ENCODE results near the gene EVI5. TPM values are rescaled to one million over a fixed set of nuclear protein-coding genes. Genes with fewer than 3 reads are reported as not detected.
"Not testable (repeated sequence)": the region's sequence is repeated elsewhere in the genome, so short reads cannot be mapped to it uniquely, and the experiment has no call there.

EVI5 gene
- total RNA-seq, 4 donors from 2014 or later, result 48.7 to 70.7 (median 50.8) TPM

DNA sequence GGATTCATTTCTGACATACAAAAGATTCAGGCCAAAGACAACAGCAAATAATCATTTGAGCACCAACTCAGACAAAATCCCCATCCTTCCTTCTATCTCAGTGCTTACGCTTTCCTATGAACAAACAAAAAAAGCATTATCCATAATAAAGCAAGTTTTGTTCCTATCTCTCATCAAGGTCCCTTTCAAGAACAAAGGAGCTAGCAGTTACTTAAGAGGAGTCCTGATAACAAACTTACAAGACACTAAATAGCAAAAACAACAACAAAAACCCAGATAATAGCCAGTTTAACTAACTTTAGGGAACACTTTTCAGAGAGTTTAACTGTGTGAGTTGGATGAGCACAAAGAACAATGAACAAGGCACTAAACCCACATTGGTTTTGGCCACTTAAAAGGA lies 10.5 kb downstream of the EVI5 start:
- Histone ChIP-seq H3K27ac (no peak overlapping the region), H3K4me1 (peaks cover 0 to 40% (median 4%) of the 10 kb centered on the region in 4 donors), H3K36me3 (no peaks in the 10 kb centered on the region), H3K27me3 (no peaks in the 10 kb centered on the region), H3K4me3 (no peak overlapping the region), H3K9me3 (no peaks in the 10 kb centered on the region)
- no peak for TF ChIP-seq EP300 (IDR thresholded peaks at IDR 0.05)
- no peak for TF ChIP-seq POLR2A (IDR thresholded peaks at IDR 0.05)
- TF ChIP-seq, protein P1, sequence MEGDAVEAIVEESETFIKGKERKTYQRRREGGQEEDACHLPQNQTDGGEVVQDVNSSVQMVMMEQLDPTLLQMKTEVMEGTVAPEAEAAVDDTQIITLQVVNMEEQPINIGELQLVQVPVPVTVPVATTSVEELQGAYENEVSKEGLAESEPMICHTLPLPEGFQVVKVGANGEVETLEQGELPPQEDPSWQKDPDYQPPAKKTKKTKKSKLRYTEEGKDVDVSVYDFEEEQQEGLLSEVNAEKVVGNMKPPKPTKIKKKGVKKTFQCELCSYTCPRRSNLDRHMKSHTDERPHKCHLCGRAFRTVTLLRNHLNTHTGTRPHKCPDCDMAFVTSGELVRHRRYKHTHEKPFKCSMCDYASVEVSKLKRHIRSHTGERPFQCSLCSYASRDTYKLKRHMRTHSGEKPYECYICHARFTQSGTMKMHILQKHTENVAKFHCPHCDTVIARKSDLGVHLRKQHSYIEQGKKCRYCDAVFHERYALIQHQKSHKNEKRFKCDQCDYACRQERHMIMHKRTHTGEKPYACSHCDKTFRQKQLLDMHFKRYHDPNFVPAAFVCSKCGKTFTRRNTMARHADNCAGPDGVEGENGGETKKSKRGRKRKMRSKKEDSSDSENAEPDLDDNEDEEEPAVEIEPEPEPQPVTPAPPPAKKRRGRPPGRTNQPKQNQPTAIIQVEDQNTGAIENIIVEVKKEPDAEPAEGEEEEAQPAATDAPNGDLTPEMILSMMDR (IDR thresholded peaks at IDR 0.05), result no peak
- no peak for DNase-seq (ENCODE audit: low spot score in 2 of 2)
- WGBS, 2 donors, result 34 to 56% methylated on average over 1 of the region's 1 CpG

DNA sequence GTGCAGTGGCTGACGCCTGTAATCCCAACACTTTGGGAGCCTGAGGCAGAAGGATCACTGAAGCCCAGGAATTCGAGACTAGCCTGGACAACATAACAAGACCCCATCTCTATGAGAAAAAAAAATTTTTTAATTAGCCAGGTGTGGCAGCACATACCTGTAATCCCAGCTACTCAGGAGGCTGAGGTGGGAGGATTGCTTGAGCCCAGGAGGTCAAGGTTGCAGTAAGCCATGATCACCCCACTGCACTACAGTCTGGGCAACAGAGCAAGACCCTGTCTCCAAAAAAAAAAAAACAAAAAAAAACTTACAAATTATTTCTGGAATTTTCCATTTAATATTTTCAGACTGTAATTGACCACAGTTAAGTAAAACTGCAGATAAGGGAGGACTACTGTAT lies 11.2 kb downstream of the EVI5 start:
- not testable (repeated sequence) for H3K36me3 ChIP-seq; H3K9me3 ChIP-seq; H3K4me3 ChIP-seq; DNase-seq (ENCODE audit: low spot score in 2 of 2); H3K27ac ChIP-seq; H3K27me3 ChIP-seq
- H3K4me1 ChIP-seq, result peaks cover 0 to 34% (median 4%) of the 10 kb centered on the region in 4 donors
- WGBS, 2 donors, result 92 to 95% methylated on average over 2 of the region's 2 CpGs

DNA sequence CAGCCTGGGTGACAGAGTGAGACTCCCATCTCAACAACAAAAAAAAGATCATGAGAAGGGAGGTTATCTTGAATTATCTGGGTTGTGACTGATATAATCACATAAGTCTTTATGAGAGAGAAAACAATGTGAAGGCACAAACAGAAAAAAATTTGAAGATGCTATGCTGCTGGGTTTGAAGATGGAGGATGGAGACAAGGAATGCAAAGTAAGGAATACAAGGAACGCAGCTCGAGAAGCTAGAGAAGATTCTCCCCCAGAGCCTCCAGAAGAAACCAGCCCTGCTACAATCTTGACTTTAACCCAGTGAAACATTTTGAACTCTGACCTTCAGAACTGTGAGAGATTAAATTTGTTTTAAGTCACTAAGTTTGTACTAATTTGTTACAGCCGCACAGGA lies 15.1 kb downstream of the EVI5 start:
- TF ChIP-seq EP300 (IDR thresholded peaks at IDR 0.05) (no peak), POLR2A (IDR thresholded peaks at IDR 0.05) (no peak)
- TF ChIP-seq, protein P1 (IDR thresholded peaks at IDR 0.05), result no peak
- peaks cover 0 to 20% (median 5%) of the 10 kb centered on the region in 4 donors for H3K4me1 ChIP-seq
- H3K27ac ChIP-seq, result no peak overlapping the region
- no peak for DNase-seq (ENCODE audit: low spot score in 2 of 2)
- peaks cover 0 to 8% (median 0%) of the 10 kb centered on the region in 3 donors for H3K36me3 ChIP-seq
- H3K4me3 ChIP-seq, result no peak overlapping the region
- no peaks in the 10 kb centered on the region for H3K9me3 ChIP-seq
- WGBS, 2 donors, result 82 to 89% methylated on average over 3 of the region's 3 CpGs
- no peaks in the 10 kb centered on the region for H3K27me3 ChIP-seq

DNA sequence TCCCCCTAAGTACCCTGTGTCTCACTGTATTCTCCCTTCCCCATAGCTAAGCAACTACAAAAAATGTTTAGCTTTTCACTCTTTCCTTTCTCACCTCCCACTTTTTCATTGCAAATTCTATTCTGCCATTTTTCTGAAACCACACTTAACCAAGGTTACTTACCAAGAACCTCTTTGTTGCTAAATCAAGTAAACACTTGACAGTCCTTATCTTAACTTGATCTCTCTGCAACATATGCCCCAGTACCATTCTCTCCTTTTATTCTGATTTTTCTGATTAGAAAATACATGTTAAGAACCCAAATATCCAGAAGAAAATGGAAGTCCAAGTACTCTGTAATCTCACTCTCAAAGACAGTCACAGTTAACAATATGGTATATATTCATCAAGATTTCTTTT lies 16.0 kb downstream of the EVI5 start:
- DNase-seq (ENCODE audit: low spot score in 2 of 2), result no peak
- Histone ChIP-seq H3K27me3 (no peaks in the 10 kb centered on the region), H3K9me3 (no peaks in the 10 kb centered on the region), H3K36me3 (peaks cover 0 to 8% (median 0%) of the 10 kb centered on the region in 3 donors), H3K4me1 (peaks cover 0 to 10% (median 2%) of the 10 kb centered on the region in 4 donors), H3K4me3 (no peak overlapping the region), H3K27ac (no peak overlapping the region)
- TF ChIP-seq POLR2A (IDR thresholded peaks at IDR 0.05), result no peak
- TF ChIP-seq EP300 (IDR thresholded peaks at IDR 0.05), result no peak
- TF ChIP-seq, protein P1 (IDR thresholded peaks at IDR 0.05), result no peak

DNA sequence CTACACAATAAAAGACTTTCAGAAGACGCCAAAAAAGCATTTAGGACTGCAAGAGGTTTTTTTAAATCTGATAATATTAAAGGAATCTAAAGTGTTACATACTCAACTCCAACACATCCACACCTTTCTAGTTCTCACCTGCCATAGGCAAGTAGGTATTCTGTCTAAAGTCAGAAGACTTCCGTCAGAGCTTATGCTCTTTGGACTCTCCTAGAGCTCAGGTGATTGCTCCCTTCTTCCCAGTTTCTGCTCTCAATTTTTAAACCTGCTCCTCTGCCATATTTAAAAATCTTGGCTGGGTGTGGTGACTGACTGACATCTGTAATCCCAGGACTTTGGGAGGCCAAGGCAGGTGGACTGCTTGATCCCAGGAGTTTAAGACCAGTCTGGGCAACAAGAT lies 16.6 kb downstream of the EVI5 start:
- peaks cover 0 to 5% (median 2%) of the 10 kb centered on the region in 4 donors for H3K4me1 ChIP-seq
- H3K27ac ChIP-seq, result no peak overlapping the region
- no peaks in the 10 kb centered on the region for H3K27me3 ChIP-seq
- no peak for DNase-seq (ENCODE audit: low spot score in 2 of 2)
- H3K9me3 ChIP-seq, result no peaks in the 10 kb centered on the region
- H3K4me3 ChIP-seq, result no peak overlapping the region
- TF ChIP-seq, protein P1 (IDR thresholded peaks at IDR 0.05), result no peak
- no peak for TF ChIP-seq POLR2A (IDR thresholded peaks at IDR 0.05)
- TF ChIP-seq EP300 (IDR thresholded peaks at IDR 0.05), result no peak
- peaks cover 0 to 8% (median 0%) of the 10 kb centered on the region in 3 donors for H3K36me3 ChIP-seq
- 90 to 95% methylated on average over 2 of the region's 2 CpGs for WGBS, 2 donors

DNA sequence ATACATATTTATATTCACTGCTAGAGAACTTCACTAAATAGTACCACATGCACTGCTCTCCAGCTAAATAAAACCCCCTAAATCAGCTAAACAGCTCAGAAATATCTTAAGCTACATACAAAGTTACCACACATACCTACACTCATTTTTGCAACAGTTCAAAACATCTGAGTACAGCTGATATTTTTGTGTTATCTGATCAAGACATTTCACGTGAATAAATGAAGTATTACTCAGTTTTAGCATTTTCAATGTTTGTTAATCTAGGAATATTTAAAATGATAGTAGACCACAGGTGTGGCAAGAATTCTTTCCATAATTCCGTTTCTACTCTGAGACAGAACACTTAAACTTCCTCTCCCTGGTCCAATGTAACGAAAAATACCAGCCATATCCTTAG lies 20.8 kb downstream of the EVI5 start:
- H3K4me1 ChIP-seq, result peaks cover 0 to 10% (median 2%) of the 10 kb centered on the region in 4 donors
- H3K4me3 ChIP-seq, result no peak overlapping the region
- no peak for DNase-seq (ENCODE audit: low spot score in 2 of 2)

More for the DNA sequence above, 20.8 kb downstream of the EVI5 start:
- H3K36me3 ChIP-seq, result peaks cover 0 to 8% (median 0%) of the 10 kb centered on the region in 3 donors
- TF ChIP-seq POLR2A (IDR thresholded peaks at IDR 0.05), result no peak
- TF ChIP-seq EP300 (IDR thresholded peaks at IDR 0.05), result no peak
- TF ChIP-seq, protein P1 (IDR thresholded peaks at IDR 0.05), result no peak
- H3K27me3 ChIP-seq, result no peaks in the 10 kb centered on the region
- H3K27ac ChIP-seq, result no peak overlapping the region
- H3K9me3 ChIP-seq, result no peaks in the 10 kb centered on the region
- 86 to 89% methylated on average over 3 of the region's 3 CpGs for WGBS, 2 donors

All from tibial nerve (tissue), 4 donors.